Activated gamma-delta T cell treated with Interleukin-2 at 50 U/mL for 16 hours (primary cell): Measurements from ENCODE around the gene COL11A2.
"Not testable (repeated sequence)": the region's sequence is repeated elsewhere in the genome, so short reads cannot be mapped to it uniquely, and the experiment has no call there.

ENCODE experiments used
- DNase-seq: peaks from one replicate; pipeline ENCODE4 v3.0.0-alpha.2; 2020

Gene COL11A2

DNA sequence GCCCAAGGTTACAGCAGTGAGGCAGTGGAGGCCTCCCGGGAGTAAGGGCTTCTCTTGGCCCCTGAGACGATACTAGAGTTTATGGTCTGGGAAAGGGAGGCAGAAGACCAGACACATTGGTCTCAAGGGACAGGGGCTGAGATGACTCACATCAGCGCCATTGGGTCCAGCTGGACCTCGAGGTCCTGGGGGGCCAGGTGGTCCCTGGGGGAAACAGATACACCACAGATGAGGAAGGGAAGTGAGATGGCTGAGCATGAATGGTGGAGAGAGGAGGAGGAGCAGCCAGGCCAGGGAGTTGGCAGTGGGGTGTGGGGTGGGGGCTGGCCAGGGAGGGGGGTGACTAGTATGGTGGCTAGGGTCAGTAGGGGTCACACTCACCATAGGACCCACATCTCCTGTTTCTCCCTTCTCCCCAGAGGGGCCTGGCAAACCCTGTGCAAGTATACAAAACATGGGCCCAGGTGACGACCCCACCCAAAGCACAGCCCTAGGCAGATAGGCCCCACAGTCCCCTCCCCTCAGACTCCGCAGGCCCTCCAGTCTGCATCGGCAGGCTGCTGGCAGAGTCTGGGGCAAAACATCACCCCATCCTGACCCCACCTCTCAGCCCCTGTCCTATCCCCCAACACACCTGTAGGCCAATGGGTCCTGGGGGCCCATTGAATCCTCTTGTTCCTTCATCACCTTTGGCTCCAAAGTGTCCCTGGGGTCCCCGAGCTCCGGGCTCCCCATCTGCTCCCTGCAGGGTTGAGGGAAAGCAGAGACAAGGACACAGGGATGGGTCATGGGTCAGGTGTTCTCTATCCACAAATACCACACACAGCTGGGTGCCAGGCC lies 21.9 kb downstream of the COL11A2 start:
- DNase-seq = no peak

GRCh38 chr6:33169291-33170175 lies 22.7 kb downstream of the COL11A2 start:
- DNase-seq = no peak

GRCh38 chr6:33168639-33169038 lies 23.6 kb downstream of the COL11A2 start:
- DNase-seq = no peak

DNA sequence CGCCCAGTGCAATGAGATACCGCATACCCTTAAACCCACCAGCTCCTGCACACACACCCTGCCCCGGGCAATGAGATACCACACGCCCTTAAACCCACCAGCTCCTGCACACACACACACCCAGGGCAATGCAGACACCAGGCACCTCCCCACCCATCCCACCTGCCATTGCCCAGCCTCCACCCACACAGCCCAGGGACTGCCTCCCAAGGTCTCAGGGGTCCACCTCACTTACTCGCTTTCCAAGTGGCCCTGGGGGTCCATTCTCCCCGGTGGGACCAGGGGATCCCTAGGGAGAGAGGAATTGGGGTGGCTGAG lies 24.0 kb downstream of the COL11A2 start:
- no peak for DNase-seq

GRCh38 chr6:33167374-33168283 lies 24.6 kb downstream of the COL11A2 start:
- no peak for DNase-seq

DNA sequence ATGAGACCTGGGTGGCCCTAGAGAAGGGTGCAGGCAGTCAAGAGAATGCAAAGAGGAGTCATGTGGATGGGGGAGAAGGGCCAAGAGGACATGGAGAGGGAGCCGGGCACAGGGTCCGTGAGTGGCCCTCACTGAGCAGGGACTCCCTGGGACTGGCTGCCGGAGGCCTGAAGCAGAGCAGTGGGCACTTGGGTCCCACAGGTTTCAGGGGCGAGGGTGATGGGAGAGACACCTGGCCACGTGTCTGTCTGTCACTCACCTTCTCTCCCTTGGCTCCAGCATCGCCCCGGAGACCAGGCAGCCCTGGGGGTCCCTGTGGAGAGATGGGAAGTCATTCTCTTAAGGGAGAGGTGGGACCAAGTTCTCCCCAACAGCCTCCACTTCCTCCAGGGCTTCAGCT lies 25.5 kb downstream of the COL11A2 start:
- no peak for DNase-seq

- DNase-seq = no peak
These were observed 25.9 kb downstream of the COL11A2 start for GRCh38 chr6:33166363-33166762.

DNA sequence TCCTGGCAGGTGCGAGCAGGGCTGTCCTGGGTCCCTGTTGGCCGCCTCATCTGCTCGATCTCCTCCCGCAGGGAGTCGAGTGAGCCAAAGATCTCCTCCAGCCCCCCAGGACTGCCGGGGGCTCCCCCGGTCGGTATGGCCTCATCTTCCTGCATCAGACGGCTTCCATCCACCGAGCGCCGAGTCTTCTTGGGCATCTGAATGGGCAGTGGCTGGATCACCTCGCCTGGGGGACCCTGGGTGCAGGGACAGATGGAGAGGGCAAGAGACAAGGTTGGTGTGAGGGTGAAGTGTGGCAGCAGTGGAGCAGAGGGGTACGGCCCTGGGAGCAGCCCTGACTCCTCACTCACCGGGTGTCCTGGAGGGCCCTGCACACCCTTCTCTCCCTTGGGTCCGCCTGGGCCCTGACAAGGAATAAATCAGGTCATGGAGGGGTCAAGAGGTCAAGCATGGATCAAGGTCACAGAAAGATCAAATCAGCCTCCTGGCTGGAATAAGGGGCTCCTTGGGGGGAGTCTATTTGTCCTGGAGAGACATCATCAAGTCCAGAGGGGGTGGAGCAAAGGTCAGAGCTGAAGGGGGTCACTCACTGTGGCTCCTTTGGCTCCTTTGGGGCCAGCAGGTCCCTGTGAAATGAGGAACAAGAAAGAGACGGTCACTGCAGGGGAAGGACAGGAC lies 26.5 kb downstream of the COL11A2 start:
- no peak for DNase-seq

DNA sequence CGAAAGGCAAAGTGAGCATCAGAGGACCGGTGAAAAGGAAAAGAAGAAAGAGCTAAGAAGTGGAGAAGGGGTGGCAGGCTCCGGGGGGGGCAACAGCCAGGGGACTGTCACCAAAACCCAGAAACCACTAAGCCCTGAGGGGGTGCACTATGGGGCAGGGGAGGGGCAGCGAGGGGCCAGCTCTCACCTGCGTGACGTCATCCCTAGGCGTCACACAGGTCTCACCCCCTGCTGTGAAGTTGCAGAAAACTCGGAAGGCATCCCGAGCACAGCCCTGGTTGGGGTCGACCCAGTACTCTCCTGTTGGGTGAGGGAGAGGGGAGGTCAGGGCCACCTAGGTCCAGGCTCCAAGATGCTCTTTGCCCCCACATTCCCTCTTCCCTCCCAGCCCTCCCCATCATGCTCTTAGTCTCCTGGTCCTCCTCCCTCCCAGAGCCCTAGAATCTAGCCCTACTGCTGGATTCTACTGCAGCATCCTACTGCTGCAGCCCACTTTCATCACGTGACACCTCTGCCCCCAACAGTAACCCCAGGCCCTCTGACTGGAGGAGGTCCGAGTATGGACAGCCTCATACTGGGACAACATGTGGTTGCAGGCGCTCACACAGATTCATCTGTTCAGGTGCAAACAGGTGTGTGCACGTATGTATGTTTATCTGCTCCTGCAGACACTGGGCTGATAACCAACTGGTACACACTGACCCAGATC lies 27.4 kb downstream of the COL11A2 start:
- no peak for DNase-seq

- DNase-seq = no peak
These were observed 28.1 kb downstream of the COL11A2 start for GRCh38 chr6:33164176-33164575.

DNA sequence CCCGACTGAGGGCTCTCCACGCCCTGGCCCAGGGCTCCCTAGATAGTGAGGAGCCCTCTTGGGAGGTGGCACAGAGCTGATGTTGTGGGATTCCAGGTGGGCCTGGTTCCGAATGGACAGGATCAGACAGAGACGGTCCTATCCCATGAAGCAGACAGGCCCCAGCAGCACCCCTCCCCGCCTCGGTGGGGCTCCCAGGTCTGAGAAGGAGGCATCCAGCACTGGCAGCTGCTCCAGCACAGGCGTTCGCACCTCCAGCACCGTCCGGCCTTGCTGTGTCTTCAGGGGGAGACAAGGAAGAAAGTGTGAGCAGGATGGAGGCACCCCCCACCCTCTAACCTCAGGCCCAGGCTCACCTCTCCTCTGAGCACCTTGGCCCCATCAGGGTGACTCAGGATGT lies 28.7 kb downstream of the COL11A2 start:
- no peak for DNase-seq

- peak; percentile 83 for DNase-seq
These were observed 30.6 kb downstream of the COL11A2 start for GRCh38 chr6:33161354-33162331.

GRCh38 chr6:33160728-33161344 lies 31.4 kb downstream of the COL11A2 start:
- DNase-seq = no peak

DNA sequence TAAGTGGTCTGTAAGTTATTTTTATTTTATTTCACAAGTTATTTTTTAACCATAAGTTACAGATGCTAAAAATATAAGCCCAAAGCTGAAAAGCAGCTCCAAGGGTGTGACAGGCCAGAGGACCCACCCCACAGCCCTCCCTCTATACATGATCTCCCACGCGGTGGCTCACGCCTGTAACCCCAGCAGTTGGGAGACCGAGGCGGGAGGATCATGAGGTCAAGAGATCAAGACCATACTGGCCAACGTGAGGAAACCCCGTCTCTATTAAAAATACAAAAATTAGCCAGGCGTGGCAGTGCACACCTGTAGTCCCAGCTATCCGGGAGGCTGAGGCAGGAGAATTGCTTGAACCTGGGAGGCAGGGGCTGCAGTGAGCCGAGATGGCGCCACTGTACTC lies 32.2 kb downstream of the COL11A2 start:
- DNase-seq = no peak

DNA sequence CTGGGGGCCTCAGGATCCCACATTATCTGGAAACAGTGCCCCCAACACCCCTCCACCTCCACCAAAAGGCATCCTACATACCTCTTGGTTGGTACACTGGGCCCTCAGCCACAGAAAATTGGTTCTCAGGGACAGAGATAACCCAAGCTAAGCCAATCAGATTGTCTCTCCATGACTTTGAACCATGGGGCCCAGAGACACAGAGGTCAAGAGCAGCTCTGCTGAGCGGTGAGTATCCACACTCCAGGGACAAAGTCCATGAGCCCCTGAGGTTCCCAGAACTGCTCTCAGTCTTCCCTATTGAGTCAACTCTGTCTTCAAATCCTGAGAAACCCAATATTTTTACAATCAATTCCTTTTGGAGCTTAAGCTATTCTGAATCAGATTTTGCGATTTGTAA lies 35.3 kb downstream of the COL11A2 start:
- DNase-seq = no peak

DNA sequence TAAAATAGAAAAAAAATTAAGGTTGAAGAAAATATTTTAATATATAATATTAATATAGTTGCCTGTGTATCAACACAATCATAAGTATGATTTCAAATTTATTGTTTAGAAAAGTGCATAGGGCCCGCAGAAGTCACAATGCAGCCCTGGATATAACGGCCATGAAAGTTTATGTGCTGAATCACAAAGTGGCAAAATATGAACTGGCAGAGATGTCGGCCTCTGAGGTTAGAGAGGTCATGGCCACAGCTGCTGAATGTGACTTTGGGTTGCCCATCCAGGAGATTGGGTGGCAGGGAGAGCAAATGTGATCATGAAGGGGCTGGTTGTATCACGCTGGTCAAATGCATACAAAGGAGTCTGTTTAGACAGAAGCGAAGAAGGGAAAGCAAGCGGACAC lies 35.7 kb downstream of the COL11A2 start:
- no peak for DNase-seq

- DNase-seq = no peak
These were observed 37.9 kb downstream of the COL11A2 start for GRCh38 chr6:33154349-33154748.

GRCh38 chr6:33151050-33151449 lies 41.2 kb downstream of the COL11A2 start:
- no peak for DNase-seq

DNA sequence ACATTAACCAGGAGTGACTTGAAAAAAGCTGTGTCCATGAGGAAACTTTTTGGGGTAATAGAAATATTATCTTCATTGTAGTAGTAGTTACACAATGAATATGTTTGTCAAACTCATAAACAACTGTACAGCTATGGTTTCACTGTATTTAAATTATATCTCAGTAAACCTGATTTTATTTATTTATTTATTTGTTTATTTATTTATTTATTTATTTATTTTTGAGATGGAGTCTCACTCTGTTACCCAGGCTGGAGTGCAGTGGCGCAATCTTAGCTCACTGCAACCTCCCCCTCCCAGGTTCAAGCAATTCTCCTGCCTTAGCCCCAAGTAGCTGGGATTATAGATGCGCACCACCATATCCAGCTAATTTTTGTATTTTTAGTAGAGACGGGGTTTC lies 41.7 kb downstream of the COL11A2 start:
- DNase-seq = not testable (repeated sequence)
